Subcutaneous preadipocyte (primary cell): ENCODE data around the gene MYOZ3. TPM values are rescaled to one million over a fixed set of nuclear protein-coding genes. Genes with fewer than 3 reads are reported as not detected.

Source experiments
- total RNA-seq: library from RNA; depleted of rRNA; stranded (reverse); fragments of >200 nt; gene quantifications from 2 replicates; pipeline ENCODE4 v1.2.3, GENCODE V29; 2012

Gene MYOZ3, protein sequence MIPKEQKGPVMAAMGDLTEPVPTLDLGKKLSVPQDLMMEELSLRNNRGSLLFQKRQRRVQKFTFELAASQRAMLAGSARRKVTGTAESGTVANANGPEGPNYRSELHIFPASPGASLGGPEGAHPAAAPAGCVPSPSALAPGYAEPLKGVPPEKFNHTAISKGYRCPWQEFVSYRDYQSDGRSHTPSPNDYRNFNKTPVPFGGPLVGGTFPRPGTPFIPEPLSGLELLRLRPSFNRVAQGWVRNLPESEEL
- 0.39 TPM in 1 of 2 replicates, not detected in the other for total RNA-seq

GRCh38 chr5:150661086-150661485 is at the start of gene MYOZ3:
TSS of gene MYOZ3 (plus strand) at chr5:150661251. CDS start at chr5:150662942, 1,691 bp downstream.

GRCh38 chr5:150640311-150641005 is 20.6 kb upstream of the MYOZ3 start, which contains the start of gene SYNPO:
TSS of gene SYNPO (plus strand) at chr5:150640660. CDS start at chr5:150648276, 7,616 bp downstream.

DNA sequence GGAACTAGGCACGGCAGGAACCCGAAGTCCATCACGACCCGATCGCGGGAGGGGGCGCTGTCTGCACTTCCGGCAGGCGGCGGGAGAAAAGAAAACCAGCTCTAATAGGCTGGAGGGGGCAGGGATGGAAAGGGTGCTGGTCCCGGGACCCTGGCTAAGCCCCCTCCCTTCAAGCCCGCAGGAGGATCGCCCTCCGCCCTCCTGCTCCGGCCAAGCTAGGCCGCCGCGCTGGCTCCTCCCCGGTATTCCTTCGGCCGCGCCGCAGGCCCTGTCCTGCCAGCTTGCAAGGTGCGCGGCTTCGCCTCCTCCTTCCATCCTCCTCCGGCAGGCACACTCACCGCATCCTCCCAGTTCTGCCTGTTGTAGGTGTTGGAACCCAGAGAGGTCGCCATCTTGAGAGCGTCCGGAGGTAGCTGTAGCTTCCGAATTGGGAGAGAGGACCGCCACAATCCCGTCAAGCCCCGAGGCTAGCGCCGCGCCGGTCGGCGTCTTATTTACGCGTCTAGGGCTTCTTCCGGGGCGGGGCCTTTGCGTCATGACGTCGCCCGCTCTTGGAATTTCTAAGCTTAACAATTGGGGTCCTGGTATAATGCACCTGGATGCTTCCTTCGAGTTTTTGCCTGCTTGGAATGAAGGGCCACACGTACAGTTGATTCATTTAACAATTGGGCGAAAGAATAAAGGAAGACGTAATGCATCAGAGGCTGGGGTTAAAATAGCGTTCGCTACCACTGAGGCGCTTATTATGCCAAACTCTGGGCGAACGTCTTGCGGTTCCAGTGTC is 39.7 kb downstream of the MYOZ3 start, which contains the start of gene RBM22:
RBM22 (minus strand) TSS at position 469 of the 784 bp plus-strand sequence; CDS start at position 392, 77 bp downstream.

Other genes with a start within 250 kb of the MYOZ3 start
- 0.37 and 0.98 TPM in 2 replicates for gene CD74, start 248.3 kb upstream of the MYOZ3 start, total RNA-seq
- gene RPS14, start 211.5 kb upstream of the MYOZ3 start, total RNA-seq = 1,816 and 6,180 TPM in 2 replicates
- 38.9 and 45.4 TPM in 2 replicates for gene NDST1, start 153.1 kb upstream of the MYOZ3 start, total RNA-seq
- 0.98 and 1.5 TPM in 2 replicates for gene SYNPO, start 20.6 kb upstream of the MYOZ3 start, total RNA-seq
- 21.7 and 29.9 TPM in 2 replicates for gene RBM22, start 39.8 kb downstream of the MYOZ3 start, total RNA-seq
- gene DCTN4, start 97.8 kb downstream of the MYOZ3 start, total RNA-seq = 64.5 and 66.5 TPM in 2 replicates
- 101 and 126 TPM in 2 replicates for gene SMIM3, start 117.5 kb downstream of the MYOZ3 start, total RNA-seq
- under 0.01 and 0.20 TPM in 2 replicates for gene IRGM, start 185.3 kb downstream of the MYOZ3 start, total RNA-seq
- gene ZNF300, start 243.7 kb downstream of the MYOZ3 start, total RNA-seq = 4.4 and 6.3 TPM in 2 replicates